Suprapubic skin (tissue), 4 donors: ENCODE measurements around the gene UQCC5. TPM values are rescaled to one million over a fixed set of nuclear protein-coding genes. Genes with fewer than 3 reads are reported as not detected.

Source experiments
- DNase-seq, 2 donors: peaks; one replicate each; pipeline ENCODE4 v3.0.0-alpha.2; 2019; ENCODE audit warnings: low spot score in 2 of 2
- H3K27ac ChIP-seq: fragments of 200-600 bp; sonication (generic); one replicate; pipeline ENCODE4 v1.5.1; 2019
- H3K27me3 ChIP-seq: fragments of 200-600 bp; sonication (generic); one replicate; pipeline ENCODE4 v1.5.1; 2019
- H3K36me3 ChIP-seq: fragments of 200-600 bp; sonication (generic); one replicate; pipeline ENCODE4 v1.5.1; 2019
- H3K4me1 ChIP-seq: fragments of 200-600 bp; sonication (generic); one replicate; pipeline ENCODE4 v1.5.1; 2019
- H3K4me3 ChIP-seq: fragments of 200-600 bp; sonication (generic); one replicate; pipeline ENCODE4 v1.5.1; 2019; ENCODE audit warnings: mild to moderate bottlenecking
- H3K9me3 ChIP-seq: fragments of 200-600 bp; sonication (generic); one replicate; pipeline ENCODE4 v1.5.1; 2019
- CTCF ChIP-seq, 2 donors: fragments of 200-600 bp in 1 of 2; fragments of 450-650 bp in 1 of 2; sonication (generic) in 1 of 2; IDR thresholded peaks; one replicate each; pipeline ENCODE4 v1.5.1; 2016 to 2019; ENCODE audit warnings: antibody characterized with exemption in 2 of 2, mild to moderate bottlenecking in 1 of 2, moderate library complexity in 1 of 2
- EP300 ChIP-seq: sonication (generic); formaldehyde crosslinking; IDR thresholded peaks from one replicate; pipeline ENCODE4 v1.6.1; 2017; ENCODE audit warnings: antibody characterized with exemption
- POLR2A ChIP-seq, 2 donors: fragments of 450-650 bp; IDR thresholded peaks; one replicate each; pipeline ENCODE4 v1.6.1; 2017; ENCODE audit warnings: antibody characterized with exemption in 2 of 2, mild to moderate bottlenecking in 2 of 2, moderate library complexity in 2 of 2
- POLR2AphosphoS5 ChIP-seq, 3 donors: sonication (generic); formaldehyde crosslinking; IDR thresholded peaks; one replicate each; pipeline ENCODE4 v1.6.1; 2017; ENCODE audit warnings: antibody characterized with exemption in 3 of 3
- WGBS: methylation state at CpG from one replicate; pipeline ENCODE4 v1.1.5; 2018; 5-methylcytosine and 5-hydroxymethylcytosine counted together
- total RNA-seq, 4 donors: library from RNA; depleted of rRNA; stranded (reverse); fragments of >200 nt; gene quantifications; one replicate each; pipeline ENCODE4 v1.1.0, GENCODE V29; 2016

The UQCC5 gene
- total RNA-seq, 4 donors from 2014 or later = 0.68 to 4.0 (median 1.2) TPM

- Histone ChIP-seq H3K4me3 (no peak overlapping the region), H3K27me3 (no peaks in the 10 kb centered on the region), H3K36me3 (peaks cover 87% of the 10 kb centered on the region), H3K4me1 (peaks cover 30% of the 10 kb centered on the region), H3K9me3 (no peaks in the 10 kb centered on the region), H3K27ac (no peak overlapping the region)
- no CpG with 5 or more reads among the region's 18 CpGs for WGBS
- TF ChIP-seq CTCF (IDR thresholded peaks at IDR 0.05) = no peak
- TF ChIP-seq POLR2A (IDR thresholded peaks at IDR 0.05) = no peak
- TF ChIP-seq POLR2AphosphoS5 (IDR thresholded peaks at IDR 0.05) = no peak
- no peak for TF ChIP-seq EP300
- no peak for DNase-seq
Measured at GRCh38 chr3:52489453-52489852, 47.0 kb upstream of the UQCC5 start.

GRCh38 chr3:52490035-52490938, 46.1 kb upstream of the UQCC5 start:
- no peaks in the 10 kb centered on the region for H3K27me3 ChIP-seq
- WGBS = 81% methylated on average over 13 of the region's 22 CpGs
- H3K27ac ChIP-seq = no peak overlapping the region
- H3K9me3 ChIP-seq = no peaks in the 10 kb centered on the region
- no peak overlapping the region for H3K4me3 ChIP-seq
- TF ChIP-seq POLR2AphosphoS5 (IDR thresholded peaks at IDR 0.05) (no peak), POLR2A (IDR thresholded peaks at IDR 0.05) (no peak), EP300 (no peak), CTCF (IDR thresholded peaks at IDR 0.05) (no peak)
- DNase-seq = no peak
- peaks cover 82% of the 10 kb centered on the region for H3K36me3 ChIP-seq
- peaks cover 27% of the 10 kb centered on the region for H3K4me1 ChIP-seq

GRCh38 chr3:52490939-52491526, 45.4 kb upstream of the UQCC5 start:
- H3K9me3 ChIP-seq = no peaks in the 10 kb centered on the region
- DNase-seq = no peak
- H3K4me3 ChIP-seq = no peak overlapping the region
- WGBS = 86% methylated on average over 14 of the region's 23 CpGs
- H3K27me3 ChIP-seq = no peaks in the 10 kb centered on the region
- H3K27ac ChIP-seq = peak overlapping the region; percentile 66
- peaks cover 75% of the 10 kb centered on the region for H3K36me3 ChIP-seq
- H3K4me1 ChIP-seq = peaks cover 32% of the 10 kb centered on the region
- TF ChIP-seq POLR2AphosphoS5 (IDR thresholded peaks at IDR 0.05) (no peak), EP300 (no peak), POLR2A (IDR thresholded peaks at IDR 0.05) (no peak)

- no peak overlapping the region for H3K27ac ChIP-seq
- DNase-seq = no peak
- no CpG with 5 or more reads among the region's 21 CpGs for WGBS
Measured at GRCh38 chr3:52492059-52492458, 44.3 kb upstream of the UQCC5 start.

More at GRCh38 chr3:52492059-52492458, 44.3 kb upstream of the UQCC5 start:
- H3K4me3 ChIP-seq = no peak overlapping the region
- TF ChIP-seq EP300 (no peak), POLR2AphosphoS5 (IDR thresholded peaks at IDR 0.05) (no peak), CTCF (IDR thresholded peaks at IDR 0.05) (no peak), POLR2A (IDR thresholded peaks at IDR 0.05) (no peak)
- peaks cover 36% of the 10 kb centered on the region for H3K4me1 ChIP-seq
- no peaks in the 10 kb centered on the region for H3K27me3 ChIP-seq
- H3K36me3 ChIP-seq = peaks cover 64% of the 10 kb centered on the region
- H3K9me3 ChIP-seq = no peaks in the 10 kb centered on the region
